HG03378 (cell line): ENCODE measurements around the gene FTHL17.

ENCODE experiments used
- ATAC-seq: cut with Tn5 transposase; IDR thresholded peaks from one replicate; pipeline ENCODE4 v1.9.1; 2021; ENCODE audit warnings: mild to moderate bottlenecking, moderate library complexity; ENCODE audit not compliant: unreplicated experiment

The FTHL17 gene

DNA sequence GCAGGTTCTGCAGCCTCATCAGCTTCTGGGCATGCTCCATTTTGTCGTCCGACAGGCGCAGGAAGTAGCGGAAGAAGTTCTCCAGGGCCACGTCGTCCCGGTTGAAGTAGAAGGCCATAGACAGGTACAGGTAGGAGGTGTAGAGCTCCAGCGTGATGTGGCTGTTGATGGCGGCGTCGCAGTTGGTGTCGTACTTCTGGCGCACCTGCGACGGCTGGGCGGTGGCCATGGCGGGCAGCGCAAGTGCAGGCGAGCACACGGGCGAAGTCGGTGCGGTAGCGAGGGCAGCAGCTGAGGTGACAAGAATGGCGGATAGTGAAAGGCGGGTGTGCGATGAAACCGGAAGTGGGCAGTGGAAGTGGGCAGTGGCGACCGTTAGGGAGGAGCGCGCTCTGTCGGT, at the start of gene FTHL17:
Gene FTHL17, minus strand, starts transcription at position 317 of the 400 bp plus-strand sequence. Its CDS starts 88 bp downstream, at position 229.
- ATAC-seq: no peak

- ATAC-seq: no peak
These were observed 45.4 kb upstream of the FTHL17 start for GRCh38 chrX:31117266-31117665.

DNA sequence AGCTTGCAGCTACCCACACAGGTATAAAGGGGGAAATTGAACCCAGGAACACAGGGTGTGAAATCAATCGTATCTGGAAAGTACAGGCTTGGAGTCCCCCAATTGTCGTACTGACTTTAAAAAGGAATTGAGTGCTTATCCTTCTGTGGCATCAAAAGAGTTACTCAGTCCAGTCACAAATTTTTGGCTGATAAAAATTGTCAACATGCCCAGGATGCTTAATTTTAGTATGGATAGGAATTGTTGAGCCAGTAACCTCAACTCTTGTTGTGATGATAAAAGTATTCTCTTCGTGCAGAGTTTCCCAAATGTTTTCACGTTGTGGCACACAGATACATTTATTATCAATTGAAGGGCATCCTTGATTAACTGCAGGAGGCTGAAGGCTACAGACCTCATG, 43.6 kb upstream of the FTHL17 start:
- no peak for ATAC-seq

DNA sequence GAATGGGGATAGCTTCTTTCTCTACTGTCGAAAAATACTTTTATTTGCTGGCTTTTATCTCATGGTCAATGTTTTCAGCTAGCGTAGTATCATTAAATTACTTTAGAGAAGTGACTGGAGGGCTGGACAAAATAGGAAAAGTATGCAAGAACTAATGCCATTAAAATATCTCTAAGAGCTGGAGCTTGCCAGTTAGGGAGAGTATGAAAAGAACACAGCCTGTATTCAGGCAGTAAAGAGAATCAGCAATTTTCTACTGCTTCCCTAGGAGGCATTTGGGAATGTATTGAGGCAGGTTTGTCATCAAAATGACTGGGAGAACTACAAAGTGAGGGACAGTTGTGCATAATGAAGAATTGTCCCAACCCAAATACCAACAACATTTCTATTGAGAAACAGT, 43.0 kb upstream of the FTHL17 start:
- no peak for ATAC-seq

DNA sequence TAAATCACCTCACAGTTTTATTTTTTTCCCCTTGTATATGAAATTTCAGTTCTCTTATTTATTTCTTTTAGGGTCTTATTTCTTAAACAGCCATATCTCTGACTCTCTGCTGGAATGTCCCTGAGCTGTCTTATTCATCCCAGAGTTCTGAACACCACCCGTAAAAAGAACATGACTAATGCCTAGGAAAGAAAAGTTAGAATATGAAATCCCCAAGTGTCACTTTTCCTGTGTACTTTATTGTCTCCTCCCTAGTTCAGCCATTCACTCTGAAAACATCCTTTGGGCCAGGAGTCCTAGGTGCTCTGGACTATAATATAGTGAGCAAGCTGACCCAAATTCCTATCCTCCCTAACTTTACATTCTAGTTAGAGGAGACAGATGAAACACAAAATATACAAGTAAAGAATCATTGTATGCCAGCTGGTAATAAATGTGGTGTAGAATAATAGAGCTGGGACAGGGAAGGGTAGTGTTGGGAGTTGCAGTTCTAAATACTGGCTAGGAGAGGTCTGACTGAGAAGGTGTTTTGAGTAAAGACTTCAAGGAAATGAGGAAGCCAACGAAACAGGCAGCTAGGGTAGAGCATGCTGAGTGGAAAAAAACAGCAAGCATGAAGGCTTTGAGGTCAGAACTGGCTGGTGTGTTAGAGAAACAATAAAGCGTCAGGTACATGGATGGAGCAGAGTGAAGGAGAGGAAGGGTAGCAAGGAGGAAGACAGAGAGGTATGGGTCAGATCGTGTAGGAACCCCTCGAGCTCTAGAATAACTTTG, 40.6 kb upstream of the FTHL17 start:
- no peak for ATAC-seq

DNA sequence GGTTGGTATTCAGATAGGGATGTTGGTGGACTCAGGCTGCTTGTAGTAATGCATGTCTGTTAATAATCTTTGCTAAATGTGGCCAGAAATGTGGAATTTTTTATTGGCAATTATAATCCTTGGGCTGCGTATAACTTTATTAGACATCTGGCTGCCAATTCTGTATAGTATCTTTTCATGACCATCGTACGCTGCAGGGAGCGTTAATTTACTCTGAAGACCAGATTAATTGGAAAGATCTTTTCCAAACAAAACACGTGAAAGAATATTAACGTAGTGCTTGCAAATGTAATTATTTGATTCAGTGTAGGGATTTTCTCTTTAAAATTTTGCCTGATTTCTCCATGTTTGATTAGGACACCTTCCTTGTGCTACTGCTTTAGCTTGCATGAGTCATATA, 38.8 kb upstream of the FTHL17 start:
- ATAC-seq: no peak

- peak; percentile 87 for ATAC-seq
These were observed 27.8 kb upstream of the FTHL17 start for GRCh38 chrX:31099536-31100090.

DNA sequence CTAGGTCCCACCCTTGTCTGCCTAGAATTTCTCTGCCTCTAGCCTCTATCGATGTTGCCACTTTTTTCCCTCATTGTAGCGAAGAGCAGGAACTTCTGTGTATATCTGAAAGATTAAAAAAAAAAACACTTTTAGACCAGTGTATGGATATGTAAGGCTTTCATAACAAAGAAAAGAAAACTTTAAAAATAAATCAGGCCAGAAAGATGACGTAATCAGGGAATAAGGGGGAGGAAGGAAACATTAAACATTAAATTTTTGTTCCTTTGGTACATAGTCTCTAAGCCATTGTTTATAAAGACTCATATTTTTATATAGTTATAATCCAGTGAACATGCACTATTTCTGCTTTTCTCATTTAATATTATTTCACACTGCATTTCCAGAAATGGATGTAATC, 26.2 kb upstream of the FTHL17 start:
- no peak for ATAC-seq

- ATAC-seq: peak; percentile 21
These were observed 21.8 kb upstream of the FTHL17 start for GRCh38 chrX:31093639-31093975.

GRCh38 chrX:31092970-31093638, 21.3 kb upstream of the FTHL17 start:
- ATAC-seq: peak; percentile 71

DNA sequence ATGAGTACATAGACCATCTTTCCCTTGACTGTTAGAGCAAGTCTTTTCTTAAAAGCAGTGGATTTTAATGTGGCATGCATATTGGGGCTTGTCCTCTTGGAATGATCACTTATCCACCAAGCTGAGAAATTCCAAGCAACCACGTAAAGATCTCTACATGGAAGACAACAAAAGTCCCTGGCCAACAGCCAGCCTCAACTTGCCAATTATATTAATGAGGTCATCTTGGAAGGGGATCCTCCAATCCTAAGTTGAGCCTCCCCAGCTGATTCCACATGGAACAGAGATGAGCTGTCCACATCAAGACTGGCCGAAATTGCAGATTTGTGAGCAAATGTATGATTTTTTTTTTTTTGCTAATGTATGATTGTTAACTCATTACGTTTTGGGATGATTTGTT, 20.6 kb upstream of the FTHL17 start:
- ATAC-seq: peak; percentile 1

DNA sequence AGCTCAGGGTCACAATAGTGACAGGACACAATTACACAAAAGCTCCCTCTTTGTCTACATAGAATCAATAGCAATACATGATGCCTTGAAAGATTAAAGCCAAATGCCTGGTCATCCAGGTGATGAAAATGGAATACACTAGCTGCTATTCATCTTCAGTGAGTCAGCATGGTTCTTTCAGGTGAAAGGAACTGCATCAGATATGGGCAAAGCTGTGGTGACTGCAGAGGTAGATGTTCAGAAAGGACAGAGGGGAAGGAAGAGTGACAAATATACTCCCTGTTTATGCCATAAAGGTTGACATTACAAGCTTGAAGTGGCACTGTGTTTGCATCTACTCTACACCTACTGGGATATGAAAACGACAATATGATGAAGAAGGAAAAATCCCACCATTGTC, 20.0 kb upstream of the FTHL17 start:
- no peak for ATAC-seq

DNA sequence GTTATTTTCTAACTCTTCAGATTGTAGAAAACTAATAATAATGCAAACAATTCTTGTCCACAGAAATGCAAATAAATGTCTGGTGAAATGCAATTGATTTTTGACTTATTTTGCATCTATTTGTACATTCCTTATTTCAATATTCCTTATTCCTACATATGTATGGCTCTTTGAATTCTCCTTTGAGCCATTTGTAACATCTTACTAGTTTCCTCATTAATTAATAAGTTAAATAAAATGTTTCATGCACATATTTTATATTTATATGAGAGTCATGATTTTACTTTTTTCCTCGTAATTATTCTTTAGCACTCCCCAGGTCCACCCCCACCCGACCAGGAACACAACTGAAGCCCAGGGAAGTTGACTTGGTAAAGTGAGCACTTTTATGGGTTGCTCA, 2.7 kb upstream of the FTHL17 start:
- no peak for ATAC-seq

- ATAC-seq: no peak
These were observed 579 bp downstream of the FTHL17 start for GRCh38 chrX:31071262-31071661.

- ATAC-seq: peak; percentile 80
These were observed 1.8 kb downstream of the FTHL17 start for GRCh38 chrX:31070057-31070468.

- no peak for ATAC-seq
These were observed 8.7 kb downstream of the FTHL17 start for GRCh38 chrX:31063114-31063513.

- peak; percentile 91 for ATAC-seq
These were observed 10.8 kb downstream of the FTHL17 start for GRCh38 chrX:31061091-31061490.

DNA sequence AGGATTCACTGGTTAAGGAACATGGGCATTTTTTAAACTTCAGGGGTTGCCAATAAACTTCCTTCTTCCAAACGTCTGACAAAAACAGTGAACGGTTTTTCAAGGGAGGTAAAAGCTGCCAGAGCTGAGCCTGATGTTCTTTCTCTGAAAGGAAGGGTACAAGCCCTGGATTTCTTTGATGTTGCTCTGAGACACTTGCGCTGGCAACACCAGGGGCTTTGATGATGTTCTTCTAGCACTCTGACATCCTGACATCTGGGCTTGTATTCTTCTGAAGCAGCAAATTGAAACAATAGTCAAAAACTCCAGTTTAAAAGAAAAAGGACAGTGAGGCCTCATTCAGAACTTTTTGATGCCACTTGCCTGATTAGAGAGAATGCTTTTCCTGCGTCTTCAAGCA, 11.8 kb downstream of the FTHL17 start:
- ATAC-seq: no peak

DNA sequence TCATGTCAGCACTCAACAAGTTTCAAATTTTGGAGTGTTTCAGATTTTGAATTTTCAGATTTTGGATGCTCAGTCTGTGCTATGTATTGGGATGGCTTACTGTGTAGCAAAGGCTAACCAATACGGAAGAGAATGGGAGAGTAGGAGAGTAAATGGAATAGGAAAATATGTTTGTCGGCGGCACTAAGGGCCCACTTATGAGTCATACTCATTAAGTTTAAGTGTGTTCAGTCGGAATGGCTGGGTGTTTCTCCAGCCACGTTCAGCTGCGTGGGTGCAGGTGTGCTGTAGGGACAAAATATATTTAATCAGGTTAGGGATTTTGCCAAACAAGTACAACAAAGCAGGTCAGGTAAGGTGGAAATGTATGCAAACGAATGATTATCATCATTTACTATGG, 13.6 kb downstream of the FTHL17 start:
- ATAC-seq: no peak

DNA sequence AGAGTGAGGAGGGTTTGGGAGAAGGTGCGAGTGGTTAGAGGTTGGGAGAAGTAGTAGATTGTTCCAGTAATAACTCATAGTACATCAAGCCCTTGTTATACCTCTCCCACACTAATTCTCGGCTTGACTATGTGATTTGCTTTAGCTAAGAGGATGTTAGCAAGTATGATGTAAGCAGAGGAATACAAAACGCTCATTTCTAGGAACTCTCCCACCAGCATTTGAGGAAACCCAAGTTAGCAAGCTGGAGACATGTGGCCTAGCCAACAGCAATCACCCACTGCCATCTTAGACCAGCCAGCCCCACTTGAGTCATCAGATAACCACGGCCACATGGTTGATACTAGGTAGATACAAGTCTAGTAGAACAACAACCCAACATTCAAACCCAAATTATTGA, 14.2 kb downstream of the FTHL17 start:
- no peak for ATAC-seq

DNA sequence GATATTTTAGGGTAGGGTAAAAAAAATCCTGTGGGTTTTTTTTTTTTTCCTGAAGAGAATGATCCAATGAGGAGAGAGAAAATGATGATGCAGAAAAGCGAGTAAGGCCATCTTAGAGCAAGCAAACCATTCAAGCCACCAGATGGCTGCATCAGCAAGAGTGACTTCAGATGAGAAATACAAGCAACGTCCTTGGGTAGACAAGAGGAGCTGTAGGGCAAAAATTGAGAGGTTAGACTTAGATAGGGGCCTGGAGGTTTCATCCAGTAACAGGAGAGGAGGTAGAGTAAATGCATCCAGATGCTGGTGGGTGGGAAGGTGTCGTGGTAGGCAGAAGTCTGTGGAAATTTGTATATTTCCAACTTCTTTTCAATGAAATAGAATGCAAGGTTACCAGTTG, 14.6 kb downstream of the FTHL17 start:
- ATAC-seq: no peak

DNA sequence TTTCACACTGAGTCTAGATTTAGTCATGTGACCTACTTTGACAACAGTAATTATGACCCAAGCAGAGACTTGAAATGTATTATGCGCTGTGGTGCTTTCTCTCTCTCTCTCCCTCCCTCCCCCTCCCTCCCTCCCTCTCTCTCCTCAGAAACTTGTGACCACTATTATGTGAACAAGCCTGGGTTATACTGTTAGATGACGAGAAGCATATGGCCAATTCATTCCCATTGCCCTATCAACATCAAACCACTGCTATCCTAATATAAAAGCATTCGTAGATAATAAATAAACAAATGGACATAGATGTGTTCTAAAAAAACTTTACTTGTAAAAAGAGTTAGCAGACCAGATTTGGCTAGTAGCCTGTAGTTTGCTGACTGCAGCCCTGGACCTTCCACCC, 18.2 kb downstream of the FTHL17 start:
- ATAC-seq: no peak
